Measurements from ENCODE around the gene TSPAN18. TPM values are rescaled to one million over a fixed set of nuclear protein-coding genes. Genes with fewer than 3 reads are reported as not detected.

TSPAN18 gene
- total and polyA plus RNA-seq, 10 of the 15 experiments (the other 5 are each of a cell fraction or from before 2014, with no cell fraction given) = 0.02 to 0.77 (median 0.13) TPM; not detected in 1

- in situ Hi-C loops (cut with MboI) = no loop called here
- Histone ChIP-seq H3K9ac (ENCODE audit: control insufficient read depth, insufficient read depth, low read length) (no peak overlapping the region), H3K9me3 (replicated peaks; ENCODE audit: control insufficient read depth, insufficient read depth, low read length) (no peaks in the 10 kb centered on the region; the same call in 2 of the 3 replicates), H3K36me3 (ENCODE audit: control insufficient read depth in 2 of 2, insufficient read depth in 2 of 2, low read length in 1 of 2) (no peaks in the 10 kb centered on the region), H3K4me2 (ENCODE audit: control insufficient read depth, insufficient read depth) (no peak overlapping the region), H3K79me2 (ENCODE audit: control insufficient read depth, insufficient read depth, low read length) (no peaks in the 10 kb centered on the region), H3K27ac (ENCODE audit: control insufficient read depth, insufficient read depth) (no peak overlapping the region), H2AFZ (ENCODE audit: control insufficient read depth, low read depth, low read length) (no peak overlapping the region), H3K4me3 (no peak overlapping the region), H3K4me1 (ENCODE audit: control insufficient read depth, insufficient read depth, low read length) (no peaks in the 10 kb centered on the region), H4K20me1 (ENCODE audit: control insufficient read depth, insufficient read depth) (no peaks in the 10 kb centered on the region), H3K27me3 (replicated peaks in 1 of 2; ENCODE audit: control insufficient read depth in 2 of 2, insufficient read depth in 2 of 2, low read length in 1 of 2) (peaks cover 0 to 4% of the 10 kb centered on the region in 2 experiments; a peak in 1 of 4 replicates)
- RAD21 ChIA-PET (ENCODE audit: unreplicated experiment) = no interaction called here
- intact Hi-C loops (cut with micrococcal nuclease; ENCODE audit: unreplicated experiment) = no loop called here
- FAIRE-seq (no peak), DNase-seq (ENCODE audit: low read depth, low spot score) (no peak), ATAC-seq (no peak)
- WGBS (ENCODE audit: insufficient coverage, insufficient replicate concordance, low lambda C conversion rate, missing lambda C conversion rate) = 55% methylated on average over 14 of the region's 14 CpGs
- SMC1A ChIA-PET (ENCODE audit: uncharacterized antibody, unreplicated experiment) = no interaction called here
- no peak for TF ChIP-seq RELA (IDR thresholded peaks at IDR 0.05; ENCODE audit: borderline replicate concordance, partially characterized antibody)
- TF ChIP-seq PBX3 (IDR thresholded peaks at IDR 0.05; ENCODE audit: insufficient replicate concordance, low read depth, low read length) = no peak
- no peak for TF ChIP-seq SKIL (IDR thresholded peaks at IDR 0.05; ENCODE audit: low read depth, poor library complexity, severe bottlenecking)
- no peak for TF ChIP-seq MTA3 (IDR thresholded peaks at IDR 0.05; ENCODE audit: borderline replicate concordance, low read length)
- no peak for TF ChIP-seq HDAC6 (IDR thresholded peaks at IDR 0.05; ENCODE audit: unreplicated experiment)
- no peak for TF ChIP-seq EGR1 (IDR thresholded peaks at IDR 0.05; ENCODE audit: borderline replicate concordance in 1 of 2, low read depth in 2 of 2, low read length in 2 of 2)
- no peak for TF ChIP-seq ZNF384 (IDR thresholded peaks at IDR 0.05; ENCODE audit: borderline replicate concordance, low read depth, low read length)
- TF ChIP-seq SIN3A (IDR thresholded peaks at IDR 0.05; ENCODE audit: low read depth, low read length) = no peak
- TF ChIP-seq E2F4 (IDR thresholded peaks at IDR 0.05; ENCODE audit: low read depth, low read length) = no peak
- BruUV-seq (replicated peaks) = no TSS peak
- POLR2A ChIA-PET = no interaction called here
- CTCF ChIA-PET = interaction anchor here (1.0 to 1.6 kb wide), 3 partner anchors 15 to 150 kb away, joined by 3 to 5 read pairs (median 4); no protein-coding TSS in a partner anchor
Observed at GRCh38 chr11:44761551-44761961, 34.8 kb downstream of the TSPAN18 start.
